ENCODE data around the gene PRPF40A.

DNA sequence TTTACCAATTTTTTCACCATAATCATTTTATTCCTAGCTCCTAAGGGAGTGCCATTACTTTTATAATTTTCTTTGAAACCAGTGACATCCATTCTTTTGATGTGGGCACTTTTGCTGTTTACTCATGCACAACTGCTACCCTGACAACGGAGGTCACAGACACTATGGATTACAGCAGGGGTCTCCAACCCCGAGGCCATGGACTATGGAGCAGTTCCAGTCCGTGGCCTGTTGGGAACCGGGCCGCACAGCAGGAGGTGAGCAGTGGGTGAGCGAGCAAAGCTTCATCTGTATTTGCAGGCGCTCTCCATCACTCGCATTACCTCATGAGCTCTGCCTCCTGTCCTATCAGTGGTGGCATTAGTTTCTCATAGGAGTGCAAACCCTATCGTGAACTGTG lies 34.6 kb downstream of the PRPF40A start:
- TF ChIP-seq, protein P1, sequence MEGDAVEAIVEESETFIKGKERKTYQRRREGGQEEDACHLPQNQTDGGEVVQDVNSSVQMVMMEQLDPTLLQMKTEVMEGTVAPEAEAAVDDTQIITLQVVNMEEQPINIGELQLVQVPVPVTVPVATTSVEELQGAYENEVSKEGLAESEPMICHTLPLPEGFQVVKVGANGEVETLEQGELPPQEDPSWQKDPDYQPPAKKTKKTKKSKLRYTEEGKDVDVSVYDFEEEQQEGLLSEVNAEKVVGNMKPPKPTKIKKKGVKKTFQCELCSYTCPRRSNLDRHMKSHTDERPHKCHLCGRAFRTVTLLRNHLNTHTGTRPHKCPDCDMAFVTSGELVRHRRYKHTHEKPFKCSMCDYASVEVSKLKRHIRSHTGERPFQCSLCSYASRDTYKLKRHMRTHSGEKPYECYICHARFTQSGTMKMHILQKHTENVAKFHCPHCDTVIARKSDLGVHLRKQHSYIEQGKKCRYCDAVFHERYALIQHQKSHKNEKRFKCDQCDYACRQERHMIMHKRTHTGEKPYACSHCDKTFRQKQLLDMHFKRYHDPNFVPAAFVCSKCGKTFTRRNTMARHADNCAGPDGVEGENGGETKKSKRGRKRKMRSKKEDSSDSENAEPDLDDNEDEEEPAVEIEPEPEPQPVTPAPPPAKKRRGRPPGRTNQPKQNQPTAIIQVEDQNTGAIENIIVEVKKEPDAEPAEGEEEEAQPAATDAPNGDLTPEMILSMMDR (conservative IDR thresholded peaks at IDR 0.05 in 1 of 2, IDR thresholded peaks at IDR 0.05 in 1 of 2; ENCODE audit: extremely low read depth in 1 of 2, insufficient read depth in 1 of 2, low read depth in 1 of 2, low read length in 2 of 2) = no peak
- no peak for TF ChIP-seq EZH2 (IDR thresholded peaks at IDR 0.05; ENCODE audit: borderline replicate concordance, low read length)
